BE2C (cell line): ENCODE results near the gene CYSLTR1.

Experiments used
- DNase-seq: peaks from one replicate; pipeline ENCODE4 v3.0.0-alpha.2; 2020
- H3K27me3 ChIP-seq: fragments of 250-450 bp; sonication (Bioruptor Pico); 2 replicates; pipeline ENCODE4 v1.5.1; 2020; ENCODE audit warnings: mild to moderate bottlenecking
- H3K36me3 ChIP-seq: fragments of 250-450 bp; sonication (Bioruptor Pico); 2 replicates; pipeline ENCODE4 v1.5.1; 2020; ENCODE audit warnings: mild to moderate bottlenecking
- H3K4me1 ChIP-seq: fragments of 250-450 bp; sonication (Bioruptor Pico); 2 replicates; pipeline ENCODE4 v1.5.1; 2020
- H3K4me3 ChIP-seq: 2 replicates; pipeline ENCODE4 v1.5.1; 2011; ENCODE audit warnings: low read depth, low read length
- H3K9me3 ChIP-seq: fragments of 250-450 bp; sonication (Bioruptor Pico); 2 replicates; pipeline ENCODE4 v1.5.1; 2020
- TF ChIP-seq, protein P1 (sequence below): IDR thresholded peaks from 2 replicates; pipeline ENCODE4 v1.5.1; 2012; ENCODE audit warnings: mild to moderate bottlenecking, low read depth, low read length

Gene CYSLTR1

DNA sequence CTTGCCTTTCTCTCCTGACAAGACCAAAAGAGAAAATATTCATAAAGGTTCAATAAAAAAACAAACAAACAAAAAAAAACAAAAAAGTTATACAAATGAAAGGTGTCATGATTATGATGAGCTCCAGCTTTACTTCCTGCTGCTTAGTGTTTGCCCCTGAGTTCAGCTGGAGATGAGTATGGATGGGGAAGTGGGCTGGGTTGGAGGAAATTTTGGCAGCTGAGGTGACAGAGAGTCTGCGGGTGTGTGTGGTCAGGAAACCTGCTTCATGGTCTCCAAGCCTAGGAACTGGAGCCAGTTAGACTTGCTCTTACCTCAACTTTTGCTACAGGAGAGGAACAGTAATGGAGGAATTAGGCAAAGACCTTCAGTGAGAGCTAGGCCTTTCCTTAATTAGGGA, 4.3 kb upstream of the CYSLTR1 start:
- TF ChIP-seq, protein P1, sequence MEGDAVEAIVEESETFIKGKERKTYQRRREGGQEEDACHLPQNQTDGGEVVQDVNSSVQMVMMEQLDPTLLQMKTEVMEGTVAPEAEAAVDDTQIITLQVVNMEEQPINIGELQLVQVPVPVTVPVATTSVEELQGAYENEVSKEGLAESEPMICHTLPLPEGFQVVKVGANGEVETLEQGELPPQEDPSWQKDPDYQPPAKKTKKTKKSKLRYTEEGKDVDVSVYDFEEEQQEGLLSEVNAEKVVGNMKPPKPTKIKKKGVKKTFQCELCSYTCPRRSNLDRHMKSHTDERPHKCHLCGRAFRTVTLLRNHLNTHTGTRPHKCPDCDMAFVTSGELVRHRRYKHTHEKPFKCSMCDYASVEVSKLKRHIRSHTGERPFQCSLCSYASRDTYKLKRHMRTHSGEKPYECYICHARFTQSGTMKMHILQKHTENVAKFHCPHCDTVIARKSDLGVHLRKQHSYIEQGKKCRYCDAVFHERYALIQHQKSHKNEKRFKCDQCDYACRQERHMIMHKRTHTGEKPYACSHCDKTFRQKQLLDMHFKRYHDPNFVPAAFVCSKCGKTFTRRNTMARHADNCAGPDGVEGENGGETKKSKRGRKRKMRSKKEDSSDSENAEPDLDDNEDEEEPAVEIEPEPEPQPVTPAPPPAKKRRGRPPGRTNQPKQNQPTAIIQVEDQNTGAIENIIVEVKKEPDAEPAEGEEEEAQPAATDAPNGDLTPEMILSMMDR, result no peak
- no peaks in the 10 kb centered on the region for H3K4me1 ChIP-seq
- no peaks in the 10 kb centered on the region for H3K9me3 ChIP-seq
- H3K4me3 ChIP-seq, result no peak overlapping the region
- H3K36me3 ChIP-seq, result no peaks in the 10 kb centered on the region
- no peaks in the 10 kb centered on the region for H3K27me3 ChIP-seq
- DNase-seq, result no peak

DNA sequence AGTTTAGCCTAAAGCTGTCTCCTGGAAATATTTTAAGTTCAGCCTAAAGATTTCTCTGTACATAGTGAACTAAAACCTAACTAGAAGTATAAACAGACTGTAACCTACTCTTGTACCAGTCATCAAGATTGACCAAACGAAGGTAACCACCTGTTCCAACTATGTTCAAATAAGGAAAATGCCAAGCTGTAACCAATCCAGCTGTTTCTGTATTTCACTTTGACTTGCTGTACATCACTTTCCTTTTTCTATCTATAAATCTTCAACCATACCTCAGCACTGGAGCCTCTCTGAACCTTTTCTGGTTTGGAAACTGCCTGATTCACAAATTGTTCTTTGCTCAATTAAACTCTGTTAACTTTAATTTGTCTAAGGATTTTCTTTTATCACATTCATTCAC, 3.1 kb upstream of the CYSLTR1 start:
- no peak for DNase-seq
- Histone ChIP-seq H3K4me3 (no peak overlapping the region), H3K9me3 (no peaks in the 10 kb centered on the region), H3K4me1 (no peaks in the 10 kb centered on the region), H3K27me3 (no peaks in the 10 kb centered on the region), H3K36me3 (no peaks in the 10 kb centered on the region)
- TF ChIP-seq, protein P1, result no peak

DNA sequence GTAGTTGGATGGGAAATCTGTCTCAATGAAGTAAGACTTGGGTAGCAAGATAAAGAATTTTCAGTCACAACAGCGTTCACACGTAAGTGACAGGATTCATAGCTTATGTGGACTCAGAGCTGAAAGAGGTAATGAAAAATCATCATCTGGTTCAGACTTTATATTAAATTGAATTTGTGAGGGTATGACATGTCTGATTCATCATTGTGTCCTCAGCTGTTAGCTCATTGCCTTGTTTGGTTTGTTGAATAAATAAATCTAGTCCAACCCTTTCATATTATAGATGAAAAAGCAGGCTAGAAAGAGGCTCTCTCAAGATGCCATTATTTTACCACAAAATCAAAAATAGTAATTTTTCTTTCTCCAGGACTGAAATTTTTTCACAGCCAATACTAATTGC, 2.7 kb upstream of the CYSLTR1 start:
- Histone ChIP-seq H3K27me3 (no peaks in the 10 kb centered on the region), H3K9me3 (no peaks in the 10 kb centered on the region), H3K36me3 (no peaks in the 10 kb centered on the region), H3K4me1 (no peaks in the 10 kb centered on the region), H3K4me3 (no peak overlapping the region)
- DNase-seq, result no peak
- TF ChIP-seq, protein P1, result no peak

DNA sequence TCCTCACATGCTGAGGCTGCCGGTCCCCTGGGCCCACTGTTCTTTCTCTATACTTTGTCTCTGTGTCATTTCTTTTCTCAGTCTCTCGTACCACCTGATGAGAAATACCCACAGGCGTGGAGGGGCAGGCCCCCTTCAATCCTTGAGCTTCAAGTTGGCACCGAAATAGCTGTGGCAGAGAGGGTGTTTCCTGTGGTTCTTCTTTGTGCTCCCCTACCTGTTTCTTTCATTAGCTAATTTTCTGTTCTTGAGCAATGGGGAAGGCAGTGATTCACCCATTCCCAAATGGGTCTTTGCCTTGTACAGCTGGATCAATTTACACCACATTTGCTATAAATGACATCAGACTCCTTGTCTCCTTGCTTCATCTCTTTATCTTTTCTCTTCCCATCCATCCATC, 2.1 kb upstream of the CYSLTR1 start:
- no peaks in the 10 kb centered on the region for H3K36me3 ChIP-seq

DNA sequence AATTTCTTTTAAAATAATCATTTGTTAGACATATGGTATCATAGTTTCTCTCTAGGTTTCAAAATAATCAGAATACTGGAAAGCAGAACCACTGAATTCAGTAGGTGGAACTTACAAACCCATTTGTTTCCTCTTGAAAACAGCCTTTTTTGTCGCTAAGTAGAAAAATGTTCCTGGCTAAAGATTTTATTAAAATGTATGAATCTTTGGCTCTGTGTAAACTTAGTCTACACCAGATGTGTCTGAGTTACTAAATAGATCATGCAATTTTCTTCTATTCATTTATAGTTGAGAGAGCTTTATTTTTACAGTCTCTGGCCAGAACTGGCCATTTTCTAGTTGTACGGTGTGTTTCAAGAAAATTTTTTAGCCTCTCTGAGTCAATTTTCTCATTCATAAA, 1.0 kb downstream of the CYSLTR1 start:
- no peak for DNase-seq
- Histone ChIP-seq H3K36me3 (no peaks in the 10 kb centered on the region), H3K4me1 (no peaks in the 10 kb centered on the region), H3K4me3 (no peak overlapping the region), H3K9me3 (no peaks in the 10 kb centered on the region), H3K27me3 (no peaks in the 10 kb centered on the region)
- TF ChIP-seq, protein P1, result no peak

More for the DNA sequence above, 2.1 kb upstream of the CYSLTR1 start:
- TF ChIP-seq, protein P1, result no peak
- no peaks in the 10 kb centered on the region for H3K9me3 ChIP-seq
- no peak overlapping the region for H3K4me3 ChIP-seq
- H3K27me3 ChIP-seq, result no peaks in the 10 kb centered on the region
- H3K4me1 ChIP-seq, result no peaks in the 10 kb centered on the region
- DNase-seq, result no peak

DNA sequence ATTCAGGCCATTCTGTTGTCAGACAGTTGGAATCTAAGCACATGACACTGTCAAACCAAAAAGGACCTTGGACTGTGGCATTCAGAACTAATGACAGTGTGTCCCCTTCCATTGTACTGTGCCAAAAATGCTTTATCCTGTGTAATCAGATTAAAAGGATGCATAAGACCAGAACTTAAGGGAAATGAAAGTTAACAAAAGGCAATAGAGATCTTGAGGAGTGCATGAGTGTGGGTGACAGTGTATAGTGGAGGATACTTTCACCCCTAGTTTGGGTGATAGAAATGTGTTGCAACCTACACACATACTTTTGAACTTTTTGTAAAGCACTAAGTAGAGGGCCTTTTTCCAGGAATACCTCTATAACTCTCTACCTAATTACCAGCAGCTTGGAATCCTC, 4.5 kb downstream of the CYSLTR1 start:
- Histone ChIP-seq H3K27me3 (no peaks in the 10 kb centered on the region), H3K9me3 (no peaks in the 10 kb centered on the region), H3K36me3 (no peaks in the 10 kb centered on the region), H3K4me3 (no peak overlapping the region), H3K4me1 (no peaks in the 10 kb centered on the region)
- DNase-seq, result no peak
- TF ChIP-seq, protein P1, result no peak
